H1 (cell line): Measurements from ENCODE around the gene CORIN. TPM values are rescaled to one million over a fixed set of nuclear protein-coding genes. Genes with fewer than 3 reads are reported as not detected.

Experiments used
- CTCF ChIA-PET: fragments of 300-600 bp; sonication (Branson Sonifier 250); formaldehyde crosslinking; loops from one replicate; lab custom pipeline; 2021; ENCODE audit not compliant: partially characterized antibody; lab: Charles Lee
- POLR2A ChIA-PET: fragments of 300-600 bp; sonication (Branson Sonifier 250); formaldehyde crosslinking; loops from one replicate; lab custom pipeline; 2021; ENCODE audit warnings: inconsistent platforms; ENCODE audit not compliant: partially characterized antibody; lab: Charles Lee
- DNase-seq, 2 experiments: peaks; one replicate each; pipeline versions ENCODE4 v3.0.0 to v3.0.0-alpha.2; 2010 to 2022; ENCODE audit warnings: low spot score in 2 of 2, low read depth in 1 of 2, mixed read lengths in 1 of 2
- FAIRE-seq: peaks from 2 replicates; lab custom pipeline; 2011; peaks lifted over from hg19 to GRCh38; lab: Jason Lieb, UNC
- H2AFZ ChIP-seq: 2 replicates; pipeline ENCODE4 v1.8.1; 2012; ENCODE audit warnings: low read length, inconsistent platforms
- H2AK5ac ChIP-seq: 2 replicates; pipeline ENCODE4 v1.6.1; 2013; ENCODE audit warnings: low read depth, low read length
- H2BK120ac ChIP-seq: replicated peaks from 2 replicates; pipeline ENCODE3; 2013; ENCODE audit warnings: low read depth, low read length, inconsistent platforms
- H2BK12ac ChIP-seq: 2 replicates; pipeline ENCODE4 v1.6.1; 2013; ENCODE audit warnings: low read depth, low read length
- H2BK15ac ChIP-seq: 2 replicates; pipeline ENCODE4 v1.6.1; 2013; ENCODE audit warnings: low read length
- H2BK20ac ChIP-seq: 2 replicates; pipeline ENCODE4 v1.6.1; 2013; ENCODE audit warnings: low read length
- H2BK5ac ChIP-seq: 2 replicates; pipeline ENCODE4 v1.6.1; 2013; ENCODE audit warnings: low read depth, low read length
- H3K14ac ChIP-seq: 2 replicates; pipeline ENCODE4 v1.6.1; 2013; ENCODE audit warnings: inconsistent platforms; ENCODE audit not compliant: insufficient read length
- H3K18ac ChIP-seq: 2 replicates; pipeline ENCODE4 v1.6.1; 2013; ENCODE audit warnings: low read length; ENCODE audit errors: extremely low read depth
- H3K23ac ChIP-seq: 2 replicates; pipeline ENCODE4 v1.6.1; 2013; ENCODE audit warnings: inconsistent platforms; ENCODE audit not compliant: insufficient read length
- H3K23me2 ChIP-seq: 2 replicates; pipeline ENCODE4 v1.6.1; 2013; ENCODE audit warnings: low read depth, low read length
- H3K27ac ChIP-seq: 2 replicates; pipeline ENCODE4 v1.6.1; 2011; ENCODE audit warnings: low read depth, low read length, inconsistent platforms
- H3K27me3 ChIP-seq, 4 experiments: replicated peaks in 1 of 4; 1 replicate in 1 of 4; 2 replicates in 3 of 4; pipeline versions ENCODE4 v1.6.1 to v1.8.1; 2011 to 2013; ENCODE audit warnings: low read length in 3 of 4, mild to moderate bottlenecking in 3 of 4, inconsistent platforms in 2 of 4, mixed read lengths in 2 of 4, moderate library complexity in 1 of 4; ENCODE audit not compliant: control insufficient read depth in 3 of 4, insufficient read depth in 3 of 4; ENCODE audit errors: extremely low read depth in 1 of 4
- H3K36me3 ChIP-seq, 4 experiments: 2 replicates each; pipeline versions ENCODE4 v1.6.1 to v1.8.1; 2011 to 2013; ENCODE audit warnings: mild to moderate bottlenecking in 4 of 4, low read length in 3 of 4, moderate library complexity in 2 of 4, control low read depth in 1 of 4, inconsistent platforms in 1 of 4; ENCODE audit not compliant: insufficient read depth in 4 of 4, control insufficient read depth in 2 of 4
- H3K4ac ChIP-seq: replicated peaks from 2 replicates; pipeline ENCODE3; 2013; ENCODE audit warnings: low read length, low read depth, mixed read lengths, inconsistent platforms; ENCODE audit not compliant: insufficient read length
- H3K4me1 ChIP-seq, 4 experiments: replicated peaks in 1 of 4; 1 replicate in 1 of 4; 2 replicates in 3 of 4; pipeline versions ENCODE4 v1.6.1 to v1.8.1; 2011 to 2013; ENCODE audit warnings: low read length in 3 of 4, inconsistent platforms in 2 of 4, mixed read lengths in 1 of 4; ENCODE audit not compliant: insufficient read depth in 4 of 4, control insufficient read depth in 3 of 4
- H3K4me2 ChIP-seq, 2 experiments: 2 replicates each; pipeline versions ENCODE4 v1.6.1 to v1.8.1; 2011 to 2013; ENCODE audit warnings: low read depth in 2 of 2, low read length in 2 of 2, control low read depth in 1 of 2, inconsistent platforms in 1 of 2, mild to moderate bottlenecking in 1 of 2; ENCODE audit not compliant: insufficient read depth in 1 of 2
- H3K4me3 ChIP-seq, 4 experiments: fragments of 200-600, 300-600 bp in 1 of 4; sonication (generic), shearing (Covaris generic), sonication (Bioruptor Twin) in 1 of 4; 2 replicates each; pipeline versions ENCODE4 v1.5.1 to v1.8.1; 2011 to 2016; ENCODE audit warnings: low read length in 4 of 4, low read depth in 3 of 4, control low read depth in 2 of 4, inconsistent platforms in 2 of 4, mild to moderate bottlenecking in 2 of 4, mixed read lengths in 1 of 4, moderate library complexity in 1 of 4; ENCODE audit not compliant: insufficient read depth in 2 of 4; ENCODE audit errors: extremely low read depth in 1 of 4
- H3K56ac ChIP-seq: replicated peaks from 2 replicates; pipeline ENCODE3; 2013; ENCODE audit warnings: low read depth, mild to moderate bottlenecking, mixed read lengths, low read length, inconsistent platforms; ENCODE audit not compliant: insufficient read length
- H3K79me1 ChIP-seq: 2 replicates; pipeline ENCODE4 v1.6.1; 2013; ENCODE audit warnings: low read depth, low read length, control low read depth
- H3K79me2 ChIP-seq, 2 experiments: 2 replicates each; pipeline versions ENCODE4 v1.6.1 to v1.8.1; 2012 to 2013; ENCODE audit warnings: low read length in 2 of 2, mild to moderate bottlenecking in 2 of 2, inconsistent platforms in 1 of 2; ENCODE audit not compliant: insufficient read depth in 2 of 2, control insufficient read depth in 1 of 2
- H3K9ac ChIP-seq, 4 experiments: replicated peaks in 1 of 4; 1 replicate in 1 of 4; 2 replicates in 3 of 4; pipeline versions ENCODE4 v1.6.1 to v1.8.1; 2011 to 2013; ENCODE audit warnings: low read depth in 3 of 4, low read length in 3 of 4, control low read depth in 2 of 4, mild to moderate bottlenecking in 2 of 4, moderate library complexity in 2 of 4, inconsistent platforms in 1 of 4; ENCODE audit errors: extremely low read depth in 1 of 4
- H3K9me3 ChIP-seq, 2 experiments: 2 replicates each; pipeline versions ENCODE4 v1.6.1 to v1.8.1; 2012 to 2013; ENCODE audit warnings: mild to moderate bottlenecking in 2 of 2, moderate library complexity in 2 of 2, control low read depth in 1 of 2, inconsistent platforms in 1 of 2, low read depth in 1 of 2, low read length in 1 of 2, mixed read lengths in 1 of 2; ENCODE audit not compliant: insufficient read depth in 2 of 2
- H4K20me1 ChIP-seq, 2 experiments: replicated peaks in 1 of 2; 2 replicates each; pipeline versions ENCODE3 to v1.8.1; 2011 to 2013; ENCODE audit warnings: inconsistent platforms in 2 of 2, low read length in 2 of 2, mild to moderate bottlenecking in 1 of 2; ENCODE audit not compliant: insufficient read depth in 2 of 2, control insufficient read depth in 1 of 2
- H4K5ac ChIP-seq: 2 replicates; pipeline ENCODE4 v1.6.1; 2013; ENCODE audit warnings: low read length, low read depth, mixed read lengths, inconsistent platforms; ENCODE audit not compliant: insufficient read length
- H4K8ac ChIP-seq: 2 replicates; pipeline ENCODE4 v1.8.0; 2013; ENCODE audit warnings: mild to moderate bottlenecking, moderate library complexity, low read length, inconsistent platforms; ENCODE audit not compliant: insufficient read depth; ENCODE audit errors: extremely low read depth
- H4K91ac ChIP-seq: replicated peaks from 2 replicates; pipeline ENCODE3; 2013; ENCODE audit warnings: low read length, mixed read lengths, inconsistent platforms; ENCODE audit not compliant: insufficient read length
- MAFK ChIP-seq: IDR thresholded peaks from 2 replicates; pipeline ENCODE4 v1.6.1; 2012; ENCODE audit warnings: low read depth, mild to moderate bottlenecking, improper control_type of control experiment, low read length
- RXRA ChIP-seq: IDR thresholded peaks from 2 replicates; pipeline ENCODE4 v1.6.1; 2011; ENCODE audit warnings: low read depth, mild to moderate bottlenecking, low read length, moderate library complexity; ENCODE audit not compliant: insufficient read depth
- SAP30 ChIP-seq: fragments of 300-600 bp; sonication (generic); IDR thresholded peaks from 2 replicates; pipeline ENCODE4 v1.7.1; 2012; ENCODE audit warnings: low read length, moderate library complexity, mild to moderate bottlenecking, inconsistent platforms; ENCODE audit not compliant: insufficient read depth, insufficient replicate concordance
- WGBS, 2 experiments: shearing (Covaris generic) in 1 of 2; methylation state at CpG; one replicate each; pipeline versions ENCODE4 v1.1.6 to v1.1.7; 2013 to 2015; ENCODE audit warnings: low lambda C conversion rate in 2 of 2, mixed read lengths in 2 of 2, inconsistent platforms in 1 of 2, low coverage in 1 of 2, missing lambda C conversion rate in 1 of 2; ENCODE audit not compliant: insufficient replicate concordance in 2 of 2, insufficient coverage in 1 of 2, insufficient read length in 1 of 2; ENCODE audit errors: extremely low coverage in 1 of 2, missing lambda C conversion rate in 1 of 2; 5-methylcytosine and 5-hydroxymethylcytosine counted together
- polyA plus RNA-seq, 7 experiments: library from polyadenylated mRNA; depleted of rRNA in 3 of 7; stranded (reverse) in 5 of 7; unstranded in 2 of 7; fragments of >200 nt in 5 of 7; fragments of 200-250 nt in 2 of 7; gene quantifications; 1 replicate in 5 of 7; 2 replicates in 1 of 7; 4 replicates in 1 of 7; pipeline versions ENCODE4 v1.2.1 to v1.2.3, GENCODE V29; 2011 to 2013; ENCODE audit warnings: missing spikeins in 2 of 7, mixed read lengths in 2 of 7
- total RNA-seq: library from RNA; stranded (reverse); fragmentation: NEBNext Ultra II Directional; extraction: Animal tissue kit (Norgen Biotek cat#: 25700); gene quantifications from 2 replicates; pipeline ENCODE4 v1.2.1, GENCODE V29; 2021

The CORIN gene
- total and polyA plus RNA-seq, 2 of the 8 experiments (the other 6 are each of a cell fraction or from before 2014, with no cell fraction given), result 0.09 to 0.32 TPM

DNA sequence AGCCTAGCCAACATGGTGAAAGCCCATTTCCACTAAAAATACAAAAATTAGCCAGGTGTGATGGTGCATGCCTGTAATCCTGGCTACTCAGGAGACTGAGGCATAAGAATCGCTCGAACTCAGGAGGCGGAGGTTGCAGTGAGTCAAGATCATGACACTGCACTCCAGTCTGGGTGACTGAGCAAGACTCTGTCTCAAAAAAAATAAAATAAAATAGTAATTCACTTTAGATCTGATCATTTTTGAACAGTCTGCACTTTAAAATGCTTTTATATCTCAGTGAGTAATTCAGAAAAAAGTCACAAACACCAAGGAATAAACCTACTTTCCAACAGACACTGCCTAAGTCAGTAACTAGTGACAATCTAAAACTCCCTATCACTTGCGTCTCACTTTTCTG, 25.6 kb upstream of the CORIN start:
- Histone ChIP-seq H3K4me1 (no peaks in the 10 kb centered on the region), H3K27me3 (no peaks in the 10 kb centered on the region), H3K27ac (no peak overlapping the region), H3K23me2 (no peaks in the 10 kb centered on the region), H2BK15ac (no peak overlapping the region), H3K36me3 (peaks cover 0 to 3% (median 0%) of the 10 kb centered on the region in 4 experiments; a peak in 2 of 8 replicates), H3K4me2 (no peak overlapping the region), H4K20me1 (no peaks in the 10 kb centered on the region), H2BK20ac (no peak overlapping the region), H3K9ac (no peak overlapping the region), H3K9me3 (no peaks in the 10 kb centered on the region), H4K5ac (no peak overlapping the region), H4K91ac (no peak overlapping the region), H3K79me1 (no peaks in the 10 kb centered on the region), H2AK5ac (no peak overlapping the region), H3K14ac (no peak overlapping the region), H2BK5ac (no peak overlapping the region), H4K8ac (no peak overlapping the region), H3K23ac (no peak overlapping the region), H3K4me3 (no peak overlapping the region), H2AFZ (no peak overlapping the region), H2BK12ac (no peak overlapping the region), H3K4ac (no peak overlapping the region), H3K18ac (no peak overlapping the region), H3K56ac (no peak overlapping the region), H3K79me2 (no peaks in the 10 kb centered on the region; a peak in 1 of 4 replicates), H2BK120ac (no peak overlapping the region)
- 79% methylated on average over 4 of the region's 4 CpGs; no CpG with 5 or more reads in 1 of the 2 experiments for WGBS, 2 experiments
- CTCF ChIA-PET, result no interaction called here
- TF ChIP-seq SAP30 (no peak), RXRA (no peak), MAFK (no peak)
- POLR2A ChIA-PET, result no interaction called here
- FAIRE-seq, result no peak
- no peak for DNase-seq
